IMR-90 (cell line): ENCODE results near the gene ARHGEF7.

Experiments used
- BHLHE40 ChIP-seq: fragments of 150-350 bp; IDR thresholded peaks from 2 replicates; pipeline ENCODE4 v1.6.1; 2016; ENCODE audit warnings: mild to moderate bottlenecking, low read depth, low read length
- CEBPB ChIP-seq: IDR thresholded peaks from 2 replicates; pipeline ENCODE4 v1.6.1; 2012; ENCODE audit warnings: low read depth, low read length, improper control_type of control experiment
- CTCF ChIP-seq: conservative IDR thresholded peaks from 2 replicates; pipeline ENCODE4 v1.5.1; 2012; ENCODE audit warnings: mild to moderate bottlenecking, low read depth, low read length, improper control_type of control experiment
- FOS ChIP-seq: fragments of 150-350 bp; IDR thresholded peaks from 2 replicates; pipeline ENCODE4 v1.6.1; 2016; ENCODE audit warnings: low read depth, low read length
- MAFK ChIP-seq: IDR thresholded peaks from 2 replicates; pipeline ENCODE4 v1.6.1; 2012; ENCODE audit warnings: low read depth, low read length, improper control_type of control experiment
- NFE2L2 ChIP-seq: fragments of 150-350 bp; IDR thresholded peaks from 2 replicates; pipeline ENCODE4 v1.6.1; 2016; ENCODE audit warnings: low read depth, mild to moderate bottlenecking, low read length
- POLR2A ChIP-seq: IDR thresholded peaks from 2 replicates; pipeline ENCODE4 v1.6.1; 2012; ENCODE audit warnings: mild to moderate bottlenecking, low read depth, low read length
- RAD21 ChIP-seq: IDR thresholded peaks from 2 replicates; pipeline ENCODE4 v1.6.1; 2012; ENCODE audit warnings: low read length, improper control_type of control experiment
- RFX5 ChIP-seq: IDR thresholded peaks from 2 replicates; pipeline ENCODE4 v1.8.0; 2012; ENCODE audit warnings: low read depth, mild to moderate bottlenecking, low read length, moderate library complexity
- USF2 ChIP-seq: fragments of 150-350 bp; IDR thresholded peaks from 2 replicates; pipeline ENCODE4 v1.6.1; 2017; ENCODE audit warnings: mild to moderate bottlenecking, antibody characterized with exemption, low read length, low read depth

- no peak for TF ChIP-seq CTCF
- TF ChIP-seq POLR2A = no peak
- no peak for TF ChIP-seq RAD21
- no peak for TF ChIP-seq USF2
- no peak for TF ChIP-seq FOS
- TF ChIP-seq BHLHE40 = no peak
- no peak for TF ChIP-seq MAFK
- TF ChIP-seq CEBPB = no peak
- no peak for TF ChIP-seq RFX5
- TF ChIP-seq NFE2L2 = no peak
Measured at GRCh38 chr13:111225810-111226546, 110.9 kb downstream of the ARHGEF7 start.
